Measurements from ENCODE around the gene SRSF4. TPM values are rescaled to one million over a fixed set of nuclear protein-coding genes. Genes with fewer than 3 reads are reported as not detected.

SRSF4 gene
- total RNA-seq, 1 experiment from 2014 or later, result 69.0 TPM

- DNase-seq (ENCODE audit: low read depth, low spot score), result no peak
- ChIA-PET CTCF (no interaction called here), POLR2A (no interaction called here), RAD21 (ENCODE audit: low non-redundant PET in 1 of 2, low total read pairs in 2 of 2, uncharacterized antibody in 2 of 2, unreplicated experiment in 2 of 2) (no interaction called here)
- intact Hi-C loops (cut with micrococcal nuclease), result no loop called here
- Histone ChIP-seq H3K9me2 (ENCODE audit: insufficient read depth) (no peaks in the 10 kb centered on the region), H3K4me2 (ENCODE audit: low read length) (no peak overlapping the region), H3K36me3 (ENCODE audit: control insufficient read depth in 1 of 2, insufficient read depth in 2 of 2, low read length in 2 of 2) (peaks cover 30 to 36% of the 10 kb centered on the region in 2 experiments), H3K4me3 (replicated peaks in 1 of 2; ENCODE audit: low read depth in 1 of 2, low read length in 2 of 2) (no peak overlapping the region), H3K9ac (ENCODE audit: low read length) (no peak overlapping the region), H2AFZ (ENCODE audit: low read depth, low read length, poor library complexity, severe bottlenecking) (no peak overlapping the region), H3K27ac (ENCODE audit: low read depth, low read length) (no peak overlapping the region), H4K20me1 (ENCODE audit: insufficient read depth) (no peaks in the 10 kb centered on the region), H3K9me3 (ENCODE audit: control insufficient read depth in 1 of 2, insufficient read depth in 1 of 2, low read depth in 1 of 2, low read length in 2 of 2) (no peaks in the 10 kb centered on the region), H3K79me2 (ENCODE audit: insufficient read depth, low read length) (no peaks in the 10 kb centered on the region), H3K4me1 (ENCODE audit: control insufficient read depth in 1 of 2, insufficient read depth in 2 of 2, low read length in 2 of 2) (peaks cover 0 to 7% of the 10 kb centered on the region in 2 experiments; a peak in 1 of 4 replicates), H3K27me3 (ENCODE audit: insufficient read depth, low read length) (no peaks in the 10 kb centered on the region)
- no peak for ATAC-seq
- no peak for TF ChIP-seq ZFX (IDR thresholded peaks at IDR 0.05)
- no peak for TF ChIP-seq YY1 (IDR thresholded peaks at IDR 0.05; ENCODE audit: extremely low read depth, insufficient replicate concordance, low read depth, low read length)
- TF ChIP-seq CBX3 (IDR thresholded peaks at IDR 0.05; ENCODE audit: low read depth), result no peak
- no peak for TF ChIP-seq ELF1 (IDR thresholded peaks at IDR 0.05; ENCODE audit: borderline replicate concordance, low read depth)
- no peak for TF ChIP-seq FOSL1 (IDR thresholded peaks at IDR 0.05; ENCODE audit: low read depth)
- no peak for TF ChIP-seq POLR2AphosphoS5 (IDR thresholded peaks at IDR 0.05; ENCODE audit: low read depth, low read length)
- no peak for TF ChIP-seq RAD21 (IDR thresholded peaks at IDR 0.05; ENCODE audit: low read depth)
- TF ChIP-seq EZH2 (IDR thresholded peaks at IDR 0.05), result no peak
- TF ChIP-seq CEBPB (IDR thresholded peaks at IDR 0.05; ENCODE audit: low read depth), result no peak
- no peak for TF ChIP-seq ZNF274 (IDR thresholded peaks at IDR 0.05; ENCODE audit: low read depth, low read length)
- TF ChIP-seq SIN3A (IDR thresholded peaks at IDR 0.05; ENCODE audit: low read depth), result no peak
- TF ChIP-seq SP1 (IDR thresholded peaks at IDR 0.05; ENCODE audit: low read depth), result no peak
- TF ChIP-seq ATF3 (IDR thresholded peaks at IDR 0.05), result no peak
- BruUV-seq (replicated peaks), result no TSS peak
Observed at GRCh38 chr1:29144178-29144577, 37.5 kb downstream of the SRSF4 start.

GRCh38 chr1:29142714-29143113 lies 39.0 kb downstream of the SRSF4 start:
- peaks cover 15 to 21% of the 10 kb centered on the region in 2 experiments; a peak in 3 of 4 replicates for H3K36me3 ChIP-seq (ENCODE audit: control insufficient read depth in 1 of 2, insufficient read depth in 2 of 2, low read length in 2 of 2)
- intact Hi-C loops (cut with micrococcal nuclease), result no loop called here
- no peaks in the 10 kb centered on the region for H3K27me3 ChIP-seq (ENCODE audit: insufficient read depth, low read length)
- BruUV-seq (replicated peaks), result TSS peak; percentile 34
- no peak overlapping the region for H2AFZ ChIP-seq (ENCODE audit: low read depth, low read length, poor library complexity, severe bottlenecking)
- no peak overlapping the region for H3K4me3 ChIP-seq (replicated peaks in 1 of 2; ENCODE audit: low read depth in 1 of 2, low read length in 2 of 2)
- ChIA-PET CTCF (no interaction called here), POLR2A (no interaction called here), RAD21 (ENCODE audit: low non-redundant PET in 1 of 2, low total read pairs in 2 of 2, uncharacterized antibody in 2 of 2, unreplicated experiment in 2 of 2) (no interaction called here)
- peaks cover 0 to 7% of the 10 kb centered on the region in 2 experiments; a peak in 1 of 4 replicates for H3K4me1 ChIP-seq (ENCODE audit: control insufficient read depth in 1 of 2, insufficient read depth in 2 of 2, low read length in 2 of 2)
- DNase-seq (ENCODE audit: low read depth, low spot score) (no peak), ATAC-seq (no peak)
- no peak overlapping the region for H3K9ac ChIP-seq (ENCODE audit: low read length)
- H4K20me1 ChIP-seq (ENCODE audit: insufficient read depth), result no peaks in the 10 kb centered on the region
- H3K4me2 ChIP-seq (ENCODE audit: low read length), result no peak overlapping the region
- no peaks in the 10 kb centered on the region for H3K79me2 ChIP-seq (ENCODE audit: insufficient read depth, low read length)
- TF ChIP-seq RAD21 (IDR thresholded peaks at IDR 0.05; ENCODE audit: low read depth), result no peak
- TF ChIP-seq FOSL1 (IDR thresholded peaks at IDR 0.05; ENCODE audit: low read depth), result no peak
- TF ChIP-seq CEBPB (IDR thresholded peaks at IDR 0.05; ENCODE audit: low read depth), result no peak
- no peak overlapping the region for H3K27ac ChIP-seq (ENCODE audit: low read depth, low read length)
- no peaks in the 10 kb centered on the region for H3K9me3 ChIP-seq (ENCODE audit: control insufficient read depth in 1 of 2, insufficient read depth in 1 of 2, low read depth in 1 of 2, low read length in 2 of 2)
- no peaks in the 10 kb centered on the region for H3K9me2 ChIP-seq (ENCODE audit: insufficient read depth)

Data from HCT116 (cell line).